OCI-LY1 (cell line): ENCODE measurements around the gene FKBP7.
A peak's percentile ranks its signal among the peaks of the same experiment; 100 is the strongest.

ENCODE experiments used
- H2AFZ ChIP-seq: fragments of 200-600 bp; sonication (generic), shearing (Covaris generic); 2 replicates; pipeline ENCODE4 v1.6.0; 2014; ENCODE audit warnings: antibody characterized with exemption, mild to moderate bottlenecking, low read length
- H3F3A ChIP-seq: fragments of 200-600 bp; sonication (generic), shearing (Covaris generic); 2 replicates; pipeline ENCODE4 v1.6.0; 2014; ENCODE audit warnings: mild to moderate bottlenecking, antibody characterized with exemption, low read length, moderate library complexity; ENCODE audit not compliant: insufficient read depth
- H3K27ac ChIP-seq: fragments of 200-600 bp; sonication (generic); 2 replicates; pipeline ENCODE4 v1.5.1; 2014; ENCODE audit warnings: low read length, mixed run types, mild to moderate bottlenecking, low read depth; ENCODE audit not compliant: poor library complexity, severe bottlenecking
- H3K27me3 ChIP-seq: fragments of 200-600 bp; sonication (generic); 2 replicates; pipeline ENCODE4 v1.6.0; 2014; ENCODE audit warnings: antibody characterized with exemption, mild to moderate bottlenecking, low read length, moderate library complexity; ENCODE audit not compliant: insufficient read depth
- H3K36me3 ChIP-seq: fragments of 200-600 bp; sonication (generic); 2 replicates; pipeline ENCODE4 v1.6.1; 2014; ENCODE audit warnings: mild to moderate bottlenecking, antibody characterized with exemption, low read length, moderate library complexity, mixed read lengths; ENCODE audit not compliant: insufficient read depth
- H3K4me1 ChIP-seq: fragments of 200-600 bp; sonication (generic); 2 replicates; pipeline ENCODE4 v1.5.1; 2014; ENCODE audit warnings: mild to moderate bottlenecking, low read length, moderate library complexity; ENCODE audit not compliant: insufficient read depth, severe bottlenecking
- H3K4me2 ChIP-seq: fragments of 200-600 bp; sonication (generic), shearing (Covaris generic); 2 replicates; pipeline ENCODE4 v1.6.1; 2014; ENCODE audit warnings: low read length
- H3K4me3 ChIP-seq: fragments of 200-600 bp; sonication (generic); 2 replicates; pipeline ENCODE4 v1.5.1; 2014; ENCODE audit warnings: low read length, low read depth, mild to moderate bottlenecking, mixed read lengths; ENCODE audit not compliant: poor library complexity, severe bottlenecking
- H3K79me2 ChIP-seq: fragments of 200-600 bp; shearing (Covaris generic); 2 replicates; pipeline ENCODE4 v1.6.1; 2016; ENCODE audit warnings: mixed run types, low read length, mixed read lengths; ENCODE audit not compliant: insufficient read depth
- H3K9ac ChIP-seq: fragments of 200-600 bp; sonication (generic), shearing (Covaris generic); 2 replicates; pipeline ENCODE4 v1.6.1; 2014; ENCODE audit warnings: mild to moderate bottlenecking, low read length, mixed read lengths
- H3K9me2 ChIP-seq: fragments of 200-600 bp; sonication (generic), shearing (Covaris generic); 2 replicates; pipeline ENCODE4 v1.6.1; 2014; ENCODE audit warnings: low read depth, mild to moderate bottlenecking, low read length, mixed read lengths
- H3K9me3 ChIP-seq: fragments of 200-600 bp; shearing (Covaris generic); 2 replicates; pipeline ENCODE4 v1.6.1; 2014; ENCODE audit warnings: low read length, mixed read lengths
- H4K20me1 ChIP-seq: fragments of 200-600 bp; sonication (generic), shearing (Covaris generic); 2 replicates; pipeline ENCODE4 v1.6.0; 2016; ENCODE audit warnings: mild to moderate bottlenecking, low read length; ENCODE audit not compliant: insufficient read depth
- EZH2 ChIP-seq: fragments of 200-600 bp; sonication (generic), shearing (Covaris generic); IDR thresholded peaks from 2 replicates; pipeline ENCODE4 v1.8.0; 2017; ENCODE audit warnings: borderline replicate concordance, mixed run types, mild to moderate bottlenecking, antibody characterized with exemption, low read length, moderate library complexity, mixed read lengths
- TF ChIP-seq, protein P1 (sequence below): fragments of 200-600 bp; sonication (generic), shearing (Covaris generic); IDR thresholded peaks from 2 replicates; pipeline ENCODE4 v1.5.1; 2017; ENCODE audit warnings: mild to moderate bottlenecking, antibody characterized with exemption, low read length, moderate library complexity, mixed read lengths

The FKBP7 gene

DNA sequence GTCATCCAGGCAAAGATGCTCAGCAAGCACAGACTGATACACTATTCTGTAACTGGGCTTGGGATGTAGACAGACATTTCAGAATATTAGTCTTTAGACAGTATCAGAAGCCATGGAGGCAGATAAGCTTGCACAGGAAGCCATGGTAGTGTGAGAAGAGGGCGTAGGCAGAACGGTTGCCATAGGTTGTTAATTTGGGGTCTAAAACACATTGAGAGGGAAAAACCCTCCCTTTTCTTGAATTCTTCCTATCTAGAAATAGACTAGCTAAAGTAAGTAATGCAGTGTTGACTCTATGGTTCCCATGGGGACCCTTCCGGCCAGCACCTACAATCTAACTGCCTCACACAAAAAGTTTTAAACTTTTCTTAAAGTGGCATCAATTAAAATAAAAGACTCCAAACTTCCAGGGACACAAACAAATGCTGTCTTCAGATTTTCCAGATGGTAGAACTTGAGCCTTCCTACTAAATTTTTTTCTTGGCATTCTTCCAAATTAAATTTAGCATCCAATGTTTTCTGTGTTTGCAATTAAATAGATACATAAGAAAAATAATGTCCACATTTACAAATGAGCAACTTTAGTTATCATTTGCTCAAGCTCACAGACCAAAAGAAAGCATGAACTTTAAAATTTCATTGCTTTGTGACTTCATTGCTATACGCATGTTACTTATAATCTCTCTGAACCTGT lies 29.3 kb downstream of the FKBP7 start:
- Histone ChIP-seq H3F3A (no peaks in the 10 kb centered on the region), H3K4me3 (peak overlapping the region; percentile 63), H3K9me3 (no peaks in the 10 kb centered on the region), H3K4me1 (peaks cover 34% of the 10 kb centered on the region), H3K27ac (peak overlapping the region; percentile 81), H3K27me3 (no peaks in the 10 kb centered on the region), H4K20me1 (no peaks in the 10 kb centered on the region), H3K9ac (peak overlapping the region; percentile 76), H2AFZ (no peak overlapping the region), H3K36me3 (peaks cover 42% of the 10 kb centered on the region), H3K79me2 (peaks cover 11% of the 10 kb centered on the region), H3K9me2 (no peaks in the 10 kb centered on the region), H3K4me2 (peak overlapping the region; percentile 75)
- no peak for TF ChIP-seq EZH2
- TF ChIP-seq, protein P1, sequence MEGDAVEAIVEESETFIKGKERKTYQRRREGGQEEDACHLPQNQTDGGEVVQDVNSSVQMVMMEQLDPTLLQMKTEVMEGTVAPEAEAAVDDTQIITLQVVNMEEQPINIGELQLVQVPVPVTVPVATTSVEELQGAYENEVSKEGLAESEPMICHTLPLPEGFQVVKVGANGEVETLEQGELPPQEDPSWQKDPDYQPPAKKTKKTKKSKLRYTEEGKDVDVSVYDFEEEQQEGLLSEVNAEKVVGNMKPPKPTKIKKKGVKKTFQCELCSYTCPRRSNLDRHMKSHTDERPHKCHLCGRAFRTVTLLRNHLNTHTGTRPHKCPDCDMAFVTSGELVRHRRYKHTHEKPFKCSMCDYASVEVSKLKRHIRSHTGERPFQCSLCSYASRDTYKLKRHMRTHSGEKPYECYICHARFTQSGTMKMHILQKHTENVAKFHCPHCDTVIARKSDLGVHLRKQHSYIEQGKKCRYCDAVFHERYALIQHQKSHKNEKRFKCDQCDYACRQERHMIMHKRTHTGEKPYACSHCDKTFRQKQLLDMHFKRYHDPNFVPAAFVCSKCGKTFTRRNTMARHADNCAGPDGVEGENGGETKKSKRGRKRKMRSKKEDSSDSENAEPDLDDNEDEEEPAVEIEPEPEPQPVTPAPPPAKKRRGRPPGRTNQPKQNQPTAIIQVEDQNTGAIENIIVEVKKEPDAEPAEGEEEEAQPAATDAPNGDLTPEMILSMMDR, result no peak

DNA sequence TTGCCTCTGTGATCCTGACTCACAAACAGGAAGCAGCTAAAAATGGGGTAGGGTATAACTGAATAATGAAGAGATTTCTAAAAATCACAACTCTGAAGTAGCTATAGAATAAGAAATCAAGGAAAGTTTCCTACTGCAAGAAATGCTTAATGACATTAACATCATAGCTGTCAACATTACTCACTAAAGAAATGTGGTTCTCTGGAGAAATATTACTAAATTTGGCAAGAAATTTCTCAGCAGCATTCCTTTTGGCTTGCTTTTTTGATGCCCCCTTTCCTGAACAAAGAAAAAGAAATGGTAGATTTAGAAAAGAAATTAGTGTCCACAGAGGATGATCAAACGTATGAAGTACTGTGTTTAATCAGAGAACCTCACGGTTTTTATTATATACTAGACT lies 37.0 kb downstream of the FKBP7 start:
- Histone ChIP-seq H2AFZ (no peak overlapping the region), H3F3A (no peaks in the 10 kb centered on the region), H3K27me3 (no peaks in the 10 kb centered on the region), H3K36me3 (peaks cover 93% of the 10 kb centered on the region), H4K20me1 (no peaks in the 10 kb centered on the region), H3K4me2 (no peak overlapping the region), H3K4me1 (no peaks in the 10 kb centered on the region), H3K4me3 (no peak overlapping the region), H3K27ac (no peak overlapping the region), H3K9me3 (no peaks in the 10 kb centered on the region), H3K9ac (no peak overlapping the region), H3K9me2 (no peaks in the 10 kb centered on the region), H3K79me2 (no peaks in the 10 kb centered on the region)
- TF ChIP-seq, protein P1, result no peak
- no peak for TF ChIP-seq EZH2

DNA sequence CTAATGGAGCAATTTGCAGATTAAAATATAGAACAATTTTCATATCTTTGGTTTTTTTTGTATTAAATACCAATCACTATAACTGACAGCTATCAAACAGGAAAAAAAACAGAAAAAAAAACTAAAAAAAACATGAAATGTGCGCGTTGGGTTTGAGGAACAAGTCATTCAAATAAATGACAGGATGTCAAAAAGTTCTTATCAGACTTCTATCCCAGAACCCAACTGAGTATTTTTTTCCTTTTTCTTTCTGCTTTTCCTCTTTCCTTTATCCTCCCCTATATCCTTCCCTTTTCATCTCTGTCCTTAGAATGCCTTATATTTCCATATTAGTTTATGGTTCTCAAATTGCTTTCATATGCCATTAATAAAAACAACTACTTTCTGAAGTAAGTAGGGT lies 41.7 kb downstream of the FKBP7 start:
- no peaks in the 10 kb centered on the region for H3K79me2 ChIP-seq
- no peak overlapping the region for H3K9ac ChIP-seq
- TF ChIP-seq, protein P1, result no peak
- no peak for TF ChIP-seq EZH2
- H3K4me2 ChIP-seq, result no peak overlapping the region
- H4K20me1 ChIP-seq, result no peaks in the 10 kb centered on the region
- H3K4me3 ChIP-seq, result no peak overlapping the region
- H3K9me3 ChIP-seq, result no peaks in the 10 kb centered on the region
- H3K9me2 ChIP-seq, result no peaks in the 10 kb centered on the region
- no peaks in the 10 kb centered on the region for H3K27me3 ChIP-seq
- H3K36me3 ChIP-seq, result peaks cover 94% of the 10 kb centered on the region
- no peaks in the 10 kb centered on the region for H3F3A ChIP-seq
- H3K4me1 ChIP-seq, result no peaks in the 10 kb centered on the region
- H3K27ac ChIP-seq, result no peak overlapping the region
- H2AFZ ChIP-seq, result no peak overlapping the region
